H4 (cell line): Measurements from ENCODE around the gene FAM219A. TPM values are rescaled to one million over a fixed set of nuclear protein-coding genes. Genes with fewer than 3 reads are reported as not detected.
A peak's percentile ranks its signal among the peaks of the same experiment; 100 is the strongest.
"Not testable (repeated sequence)": the region's sequence is repeated elsewhere in the genome, so short reads cannot be mapped to it uniquely, and the experiment has no call there.

Experiments
- DNase-seq: peaks from one replicate; pipeline ENCODE4 v3.0.0-alpha.2; 2015; ENCODE audit warnings: low spot score
- total RNA-seq: library from RNA; depleted of rRNA; stranded (reverse); fragments of >200 nt; shearing (Covaris generic); gene quantifications from 2 replicates; pipeline ENCODE4 v1.2.3, GENCODE V29; 2014

Gene FAM219A
- total RNA-seq, 1 experiment from 2014 or later = 17.9 TPM

DNA sequence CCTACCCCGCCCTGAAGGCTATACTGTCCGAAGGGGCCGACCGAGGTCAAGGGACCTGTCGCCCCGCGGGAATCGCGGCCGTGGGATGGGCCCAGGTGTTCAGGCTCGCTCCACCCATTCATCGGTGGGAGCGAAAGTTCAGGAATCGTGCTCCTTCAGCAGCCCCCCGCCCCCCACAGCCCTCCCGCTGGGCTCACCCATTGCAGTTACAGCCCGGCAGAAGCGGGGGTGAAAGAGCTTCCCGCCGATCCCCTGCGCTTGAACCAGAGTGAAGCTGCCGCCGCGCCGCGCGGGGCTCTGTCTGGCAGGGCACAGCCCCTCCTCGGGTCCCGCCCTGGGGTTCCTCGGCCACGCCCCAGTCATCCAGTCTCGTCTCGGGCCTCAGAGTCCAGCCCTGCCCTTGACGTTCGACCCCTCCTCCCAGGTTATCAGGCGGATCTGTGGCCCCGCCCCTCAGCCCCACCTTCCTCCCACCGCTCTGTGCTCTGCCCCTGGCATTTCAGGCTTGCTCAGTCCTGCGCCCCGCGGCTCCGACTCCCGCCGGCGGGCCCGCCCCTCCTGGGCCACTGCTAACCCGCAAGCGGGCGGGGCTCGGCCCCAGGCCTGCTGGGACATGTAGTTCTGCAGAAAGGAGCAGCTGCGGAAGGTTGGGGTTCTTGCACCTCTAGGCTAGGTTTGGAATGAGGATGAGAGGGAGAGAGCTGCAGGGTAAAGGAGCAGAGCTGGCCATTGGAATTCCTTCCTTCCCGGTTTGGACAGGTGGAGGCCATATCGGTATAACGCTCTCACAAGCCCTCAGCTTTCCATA, 81.6 kb downstream of the FAM219A start, which contains the start of gene MYORG:
TSS of gene MYORG (minus strand) at position 303 of the 808 bp plus-strand sequence. CDS start 3,955 bp downstream, outside the sequence.
- DNase-seq = peak; percentile 97

DNA sequence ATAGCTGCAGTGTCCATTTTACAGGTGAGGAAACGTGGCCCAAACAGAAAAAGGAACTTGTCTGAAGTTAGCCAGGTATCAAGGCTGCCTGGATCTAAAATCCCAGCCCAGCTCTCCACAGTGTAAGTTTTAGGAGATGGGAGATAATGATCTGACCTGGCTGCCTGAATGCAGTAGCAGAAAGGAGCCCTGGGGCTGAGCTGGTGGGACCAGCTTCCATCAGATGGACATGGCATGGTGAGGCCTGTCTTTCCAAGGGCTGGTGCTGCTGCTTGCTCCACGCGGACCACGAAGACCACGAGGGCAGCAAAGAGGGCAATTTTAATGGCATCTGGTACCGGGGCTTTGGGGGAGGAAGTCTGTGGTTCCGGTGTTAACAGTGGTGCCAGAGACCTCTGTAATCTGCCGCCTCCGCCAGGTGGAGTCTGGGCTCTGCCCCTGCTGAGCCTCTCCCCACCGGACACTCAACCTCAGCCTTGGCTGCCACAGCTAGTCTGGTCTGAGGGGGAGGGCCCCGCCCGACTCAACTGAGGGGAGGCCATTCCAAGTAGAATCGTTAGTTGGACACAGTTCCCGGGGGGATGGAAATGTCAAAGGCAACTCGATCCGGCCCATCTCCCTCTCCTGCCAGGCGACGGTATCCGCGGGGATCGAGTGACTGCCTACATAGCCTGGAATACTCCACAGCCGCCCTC, 82.3 kb downstream of the FAM219A start:
- peak; percentile 57 for DNase-seq

DNA sequence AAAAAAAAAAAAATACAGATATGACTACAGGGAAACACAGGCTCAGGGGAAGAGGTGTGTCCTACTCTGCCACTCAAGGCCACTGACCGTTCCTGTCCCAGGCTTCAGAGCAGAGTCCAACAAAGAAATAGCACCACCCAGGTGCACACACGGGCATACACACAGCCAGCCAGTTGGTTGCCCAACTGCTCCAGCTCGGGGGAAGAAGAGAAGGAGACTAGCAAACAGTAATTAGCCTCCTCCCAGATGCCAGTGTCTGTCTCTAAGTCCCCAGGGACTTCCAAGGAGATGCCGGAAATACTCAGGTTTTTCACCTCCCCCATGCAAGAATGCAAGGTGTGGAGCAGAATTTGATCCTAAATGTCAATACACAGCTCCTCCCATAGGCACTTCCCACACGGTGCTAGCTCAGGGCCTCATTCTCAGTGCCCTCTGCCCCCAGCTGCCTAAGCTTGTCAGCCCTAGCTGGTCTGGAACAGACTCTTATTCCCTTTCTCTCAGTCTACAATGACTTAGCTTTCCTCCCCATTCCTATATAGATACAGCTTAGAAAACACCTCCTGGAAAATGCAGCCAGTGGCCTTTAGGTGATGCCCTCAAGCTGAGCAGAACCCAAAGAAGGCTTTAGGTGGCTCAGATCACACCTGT, 83.3 kb downstream of the FAM219A start:
- DNase-seq = peak; percentile 9

DNA sequence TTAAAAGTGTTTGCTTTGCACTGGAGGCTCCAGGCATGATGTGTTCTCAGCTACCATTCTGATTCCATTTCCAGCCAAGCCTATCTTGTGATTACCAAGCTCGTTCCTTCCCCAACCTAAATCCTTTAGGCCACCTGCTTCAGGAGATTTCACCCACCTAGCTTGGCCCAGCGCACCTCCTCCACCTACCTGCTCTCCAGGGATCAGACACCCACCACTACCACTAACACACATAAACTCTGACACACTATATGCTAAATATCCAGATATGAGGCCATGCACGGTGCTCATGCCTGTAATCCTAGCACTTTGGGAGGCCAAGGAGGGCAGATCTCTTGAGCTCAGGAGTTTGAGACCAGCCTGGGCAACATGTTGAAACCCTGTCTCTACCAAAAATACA, 84.0 kb downstream of the FAM219A start:
- no peak for DNase-seq

DNA sequence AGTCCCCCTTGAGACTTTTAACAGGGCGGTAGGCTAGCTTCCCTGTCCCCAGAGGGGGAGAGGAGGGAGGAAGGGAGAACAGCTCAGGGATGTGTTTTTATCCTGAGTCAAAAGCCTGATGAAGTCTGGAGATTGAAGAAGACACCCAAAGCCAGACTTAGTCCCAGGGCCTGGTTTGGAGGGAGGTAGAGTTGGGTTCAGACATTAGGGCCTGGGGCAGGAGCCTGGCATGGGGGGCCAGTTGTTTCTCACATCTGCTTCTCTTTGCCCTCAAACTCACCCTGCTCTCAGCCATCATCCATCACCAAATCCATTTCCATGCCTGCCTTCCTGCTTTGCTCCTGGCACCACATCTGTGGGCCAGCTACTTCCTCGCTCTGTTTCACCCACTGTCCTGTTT, 84.6 kb downstream of the FAM219A start:
- DNase-seq = no peak

DNA sequence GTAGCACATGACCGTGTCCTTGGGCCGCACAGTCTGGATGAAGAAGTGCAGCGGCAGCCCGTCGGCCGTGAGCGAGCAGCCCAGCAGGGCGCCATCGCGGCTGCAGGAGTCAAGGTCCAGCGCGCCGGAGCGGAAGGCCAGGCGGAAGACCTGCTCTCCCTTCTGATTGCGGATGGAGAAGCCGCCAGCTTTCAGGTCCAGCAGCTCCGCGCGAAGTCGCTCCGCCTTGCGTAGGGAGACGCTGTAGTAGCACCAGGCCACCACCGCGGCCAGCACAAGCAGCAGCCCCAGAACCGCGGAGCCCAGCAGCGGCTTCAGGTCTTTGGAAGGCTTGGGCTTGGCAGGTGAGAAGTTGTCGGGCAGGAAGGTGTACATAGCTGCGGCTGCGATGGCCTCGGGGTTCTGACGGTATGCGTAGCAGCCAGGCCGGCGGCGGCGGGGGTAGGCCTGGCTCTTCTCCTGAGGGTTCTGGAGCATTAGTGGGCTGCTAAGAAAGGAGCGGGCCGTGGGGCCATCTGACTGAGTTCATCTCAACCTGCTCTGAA, 85.8 kb downstream of the FAM219A start:
- no peak for DNase-seq

DNA sequence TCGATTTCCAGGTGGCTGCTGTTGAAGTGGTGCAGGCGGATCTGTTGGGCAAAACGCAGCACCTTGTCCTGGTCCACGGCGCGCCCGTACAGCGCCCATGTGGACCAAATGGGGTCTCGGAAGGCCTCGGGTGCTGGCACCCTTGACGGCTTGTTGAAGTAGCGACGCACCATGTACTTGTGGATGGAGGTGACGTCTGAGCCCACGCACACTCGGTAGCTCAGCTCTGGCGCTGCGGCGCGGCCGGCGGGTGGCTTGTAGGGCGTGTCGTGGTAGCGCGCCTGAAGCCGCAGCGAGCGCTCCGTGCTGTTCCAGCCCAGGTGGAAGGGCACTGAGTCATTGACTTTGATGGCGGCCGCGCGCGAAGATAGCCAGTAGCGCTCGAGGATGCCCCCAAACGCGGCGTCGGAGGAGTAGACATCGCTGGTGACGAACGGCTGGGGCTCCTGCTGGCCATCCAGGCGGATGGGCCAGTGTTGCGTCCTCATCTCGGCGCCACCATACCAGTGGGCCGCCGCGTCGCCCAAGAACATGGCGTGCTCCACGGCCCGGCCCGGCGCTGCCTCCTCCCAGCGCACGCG, 86.4 kb downstream of the FAM219A start:
- no peak for DNase-seq

DNA sequence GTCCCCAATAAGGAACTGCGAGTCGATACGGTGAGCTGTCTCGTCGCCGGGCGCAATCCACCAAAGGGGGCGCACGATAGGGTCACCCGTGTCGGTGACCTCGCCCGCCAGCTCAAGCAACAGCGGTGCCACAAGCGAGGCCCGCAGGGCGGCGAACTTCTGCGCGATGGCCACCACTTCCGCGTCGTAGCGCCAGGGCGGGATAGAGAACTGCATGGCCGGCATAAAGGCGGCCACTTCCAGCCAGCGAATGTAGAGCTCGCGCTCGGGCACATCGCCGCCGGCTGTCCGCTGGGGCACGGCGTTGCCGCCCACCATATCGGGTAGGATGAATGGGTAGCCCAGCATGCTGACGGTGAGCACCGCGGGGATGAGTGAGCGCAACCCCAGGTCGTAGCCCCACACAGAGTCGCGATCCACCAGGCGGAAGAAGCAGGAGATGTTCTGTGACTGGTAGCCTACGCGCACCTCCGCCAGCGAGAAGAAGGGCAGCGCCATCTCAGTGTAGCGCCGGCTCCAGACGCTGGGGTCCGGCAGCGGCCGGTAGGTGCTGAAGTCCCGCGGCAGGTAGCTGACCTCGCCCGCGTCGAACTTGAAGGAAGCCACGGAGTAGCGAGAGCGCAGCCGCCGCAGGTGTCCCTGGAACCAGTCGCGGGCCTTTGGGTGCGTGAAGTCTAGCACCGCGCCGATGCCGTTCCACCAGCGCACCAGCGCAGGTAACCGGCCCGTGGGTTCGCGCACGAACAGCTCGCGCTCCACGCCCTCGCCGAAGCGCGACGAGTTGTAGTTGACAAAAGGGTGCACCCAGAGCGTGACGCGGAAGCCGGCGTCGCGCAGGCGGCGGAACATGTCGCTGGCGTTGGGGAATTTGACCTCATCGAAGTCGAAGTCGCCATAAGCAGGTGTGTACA, 87.1 kb downstream of the FAM219A start:
- no peak for DNase-seq

DNA sequence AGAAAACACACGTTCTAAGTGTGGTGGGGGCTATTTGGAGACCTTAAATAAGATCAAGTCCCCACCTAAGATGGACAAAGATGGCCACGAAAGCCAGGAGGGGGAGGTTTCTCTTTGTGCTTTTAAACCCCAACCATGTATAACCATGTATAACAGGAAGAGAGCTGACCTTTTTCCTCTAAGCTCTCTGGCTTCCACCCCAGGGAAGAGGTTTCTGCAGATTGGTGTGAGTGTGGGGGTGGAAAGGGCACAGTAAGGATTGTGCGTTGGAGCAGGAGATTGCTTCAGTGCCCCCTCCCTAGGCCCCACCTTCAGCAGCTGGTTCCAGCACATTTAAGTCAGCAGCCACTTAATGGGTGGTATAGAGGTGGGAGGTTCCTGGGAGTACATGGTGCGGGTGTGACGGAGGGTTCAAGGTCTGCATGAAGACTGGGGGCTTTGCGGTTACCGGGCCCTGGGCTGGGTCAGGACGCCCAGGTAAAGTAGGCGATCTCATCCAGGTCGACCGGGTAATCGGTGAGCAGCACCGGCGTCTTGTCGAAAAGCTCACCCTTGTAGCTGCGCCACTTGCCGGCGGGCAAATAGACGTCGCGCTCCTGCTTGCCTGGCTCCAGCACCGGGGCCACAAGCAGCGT, 87.9 kb downstream of the FAM219A start:
- no peak for DNase-seq

DNA sequence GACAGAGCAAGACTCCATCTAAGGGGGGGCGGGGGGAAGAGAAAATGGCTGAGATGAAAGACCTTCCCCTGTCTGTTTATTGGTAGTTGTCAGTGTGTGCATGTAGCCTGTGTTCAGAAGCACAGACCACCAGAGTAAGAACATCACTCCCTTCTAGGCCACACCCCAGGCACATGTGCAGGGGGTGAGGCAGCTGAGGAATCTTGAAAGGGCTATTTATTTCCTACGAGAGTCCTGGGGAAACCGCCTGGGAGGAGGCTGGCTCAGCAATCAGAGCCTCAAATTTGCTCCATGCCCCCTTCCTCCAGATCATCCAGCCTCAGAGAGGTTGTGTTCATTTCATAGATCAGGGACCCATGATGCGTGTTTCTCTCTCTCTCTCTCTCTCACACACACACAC, 88.7 kb downstream of the FAM219A start:
- DNase-seq = no peak

DNA sequence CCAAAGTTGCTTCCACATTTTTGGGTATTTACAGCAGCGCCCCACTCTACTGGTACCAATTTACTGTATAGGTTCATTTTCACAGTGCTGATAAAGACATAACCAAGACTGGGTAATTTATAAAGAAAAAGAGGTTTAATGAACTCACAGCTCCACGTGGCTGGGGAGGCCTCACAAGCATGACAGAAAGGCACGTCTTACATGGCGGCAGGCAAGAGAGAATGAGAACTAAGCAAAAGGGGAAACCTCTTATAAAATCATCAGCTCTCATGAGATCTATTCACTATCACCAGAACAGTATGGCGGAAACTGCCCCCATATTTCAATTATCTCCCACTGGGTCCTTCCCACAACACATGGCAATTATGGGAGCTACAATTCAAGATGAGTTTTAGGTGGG, 89.6 kb downstream of the FAM219A start:
- not testable (repeated sequence) for DNase-seq

DNA sequence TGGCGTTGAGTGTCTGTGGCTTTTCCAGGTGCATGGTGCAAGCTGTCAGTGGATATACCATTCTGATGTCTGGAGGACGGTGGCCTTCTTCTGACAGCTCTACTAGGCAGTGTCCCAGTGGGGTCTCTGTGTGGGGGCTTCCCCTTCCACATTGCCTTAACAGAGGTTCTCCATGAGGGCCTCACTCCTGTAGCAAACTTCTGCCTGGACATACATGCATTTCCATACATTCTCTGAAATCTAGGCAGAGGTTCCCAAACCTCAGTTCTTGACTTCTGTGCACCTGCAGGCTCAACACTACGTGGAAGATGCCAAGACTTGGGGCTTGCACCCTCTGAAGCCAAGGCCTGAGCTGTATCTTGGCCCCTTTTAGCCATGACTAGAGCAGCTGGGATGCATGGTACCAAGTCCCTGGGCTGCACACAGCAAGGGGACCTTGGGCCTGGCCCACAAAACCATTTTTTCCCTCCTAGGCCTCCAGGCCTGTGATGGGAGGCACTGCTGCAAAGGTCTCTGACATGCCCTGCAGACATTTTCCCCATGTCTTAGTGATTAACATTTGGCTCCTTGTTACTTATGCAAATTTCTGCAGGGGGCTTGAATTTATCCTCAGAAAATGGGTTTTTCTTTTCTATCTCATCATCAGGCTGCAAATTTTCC, 90.5 kb downstream of the FAM219A start:
- not testable (repeated sequence) for DNase-seq

DNA sequence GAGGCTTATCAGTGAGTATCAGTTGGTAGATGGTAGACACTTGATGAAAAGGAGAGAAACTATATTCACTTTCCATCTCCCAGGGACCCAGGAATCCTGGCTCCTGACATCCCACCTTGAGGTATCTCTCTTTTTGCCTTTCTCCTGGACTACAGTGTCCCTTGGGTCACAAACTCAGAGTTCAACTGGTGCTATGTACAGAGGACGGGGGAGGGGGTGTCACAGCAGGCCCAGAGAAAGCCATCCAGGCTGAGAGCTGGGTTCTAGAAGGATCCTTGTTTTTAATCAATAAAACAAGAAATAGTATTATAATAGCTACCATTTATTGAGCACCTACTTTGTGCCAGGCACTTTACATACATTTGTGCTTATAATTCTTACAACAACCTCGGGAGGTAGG, 92.0 kb downstream of the FAM219A start:
- no peak for DNase-seq

DNA sequence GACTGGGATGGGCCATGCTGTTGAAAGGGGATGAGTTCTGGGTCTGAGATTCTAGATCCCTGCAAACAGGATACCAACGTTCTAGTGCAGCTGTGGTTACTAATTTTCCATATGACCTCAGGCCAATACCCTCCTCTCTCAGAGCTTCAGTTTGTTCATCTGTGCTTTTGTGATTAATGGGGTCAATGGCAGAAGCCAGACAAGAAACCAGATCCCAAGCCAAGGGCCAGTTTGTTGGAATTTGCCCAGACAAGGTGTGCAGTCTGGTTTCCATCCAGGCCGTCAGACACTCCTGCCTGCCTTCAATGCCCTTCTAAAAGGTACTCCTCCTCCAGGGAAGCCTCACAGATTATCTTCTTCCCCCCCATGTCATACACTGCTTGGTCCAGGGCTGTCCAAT, 93.1 kb downstream of the FAM219A start:
- no peak for DNase-seq

DNA sequence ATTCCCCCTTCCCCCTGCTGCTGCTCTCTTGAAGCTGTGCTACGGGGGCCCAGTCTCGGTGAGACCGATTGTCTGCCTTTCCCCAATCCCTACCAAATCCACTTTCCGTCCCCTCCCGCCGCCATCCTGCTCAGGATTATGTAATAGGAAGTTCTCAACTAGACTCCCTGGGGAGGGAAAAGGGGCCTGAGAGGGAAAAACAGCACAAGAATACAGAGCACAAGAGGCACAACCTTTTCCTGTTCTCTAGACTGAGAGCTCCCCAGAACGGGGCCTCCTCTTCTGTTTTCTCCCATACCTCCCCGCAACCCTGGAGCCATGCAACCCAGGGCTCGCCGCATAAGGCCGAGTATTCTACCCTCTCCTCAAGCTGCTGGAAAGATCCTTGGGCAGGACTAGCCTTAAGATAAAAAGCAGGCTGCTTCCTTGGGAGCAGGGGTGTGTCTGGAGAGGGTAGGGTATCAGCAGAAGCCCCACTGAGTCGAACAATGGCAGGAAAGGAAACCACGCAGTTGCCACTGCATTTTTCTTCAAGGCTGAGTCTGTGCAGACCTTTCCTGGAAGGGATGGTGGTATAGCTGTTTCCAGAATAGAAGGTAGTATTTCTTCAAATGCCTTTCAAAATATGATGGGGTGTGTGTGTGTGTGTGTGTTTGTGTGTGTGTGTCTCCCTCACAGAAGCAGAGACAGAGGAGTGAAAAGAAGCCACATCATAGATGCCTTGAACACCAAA, 94.6 kb downstream of the FAM219A start:
- DNase-seq = no peak

DNA sequence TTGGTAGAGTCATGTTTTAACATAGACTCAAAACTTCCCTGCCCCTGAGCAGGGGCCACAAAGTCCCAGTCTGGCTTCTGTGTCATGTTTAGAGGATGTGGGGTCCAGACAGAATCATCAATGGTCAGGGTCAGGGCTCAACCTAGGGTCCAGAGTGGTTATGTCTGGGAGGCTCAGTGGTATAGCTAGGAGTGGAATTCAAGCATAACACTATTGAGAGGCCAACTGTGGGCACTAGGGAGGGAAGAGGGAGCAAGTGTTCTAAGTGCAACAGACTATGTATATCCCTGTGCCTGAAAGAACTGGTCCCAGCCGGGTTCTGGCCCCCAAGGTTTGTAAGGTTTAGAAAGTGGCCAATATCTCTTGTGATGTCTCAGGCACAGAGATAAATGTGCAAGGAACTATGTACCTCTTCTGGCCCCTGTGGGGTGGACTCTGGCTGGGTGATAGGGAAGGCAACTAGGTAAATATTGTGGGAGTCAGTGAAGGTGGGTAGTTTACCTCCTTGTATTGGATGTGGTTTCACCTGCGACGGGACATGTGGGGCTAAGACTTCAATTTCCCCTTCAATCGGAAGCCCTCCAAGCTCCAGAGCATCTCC, 95.7 kb downstream of the FAM219A start:
- no peak for DNase-seq

DNA sequence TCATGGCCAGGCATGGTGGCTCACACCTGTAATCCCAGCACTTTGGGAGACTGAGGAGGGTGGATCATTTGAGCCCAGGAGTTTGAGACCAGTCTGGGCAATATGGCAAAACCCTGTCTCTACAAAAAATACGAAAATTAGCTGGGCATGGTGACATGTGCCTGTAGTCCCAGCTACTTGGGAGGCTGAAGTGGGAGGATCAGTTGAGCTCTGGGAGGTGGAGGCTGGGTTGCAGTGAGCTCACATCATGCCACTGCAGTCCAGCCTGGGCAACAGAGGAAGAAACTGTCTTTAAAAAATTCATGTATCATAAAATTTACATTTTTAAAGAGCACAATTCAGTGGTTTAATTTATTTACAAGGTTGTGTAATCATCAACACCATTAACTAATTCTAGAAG, 105.4 kb downstream of the FAM219A start:
- DNase-seq = not testable (repeated sequence)

DNA sequence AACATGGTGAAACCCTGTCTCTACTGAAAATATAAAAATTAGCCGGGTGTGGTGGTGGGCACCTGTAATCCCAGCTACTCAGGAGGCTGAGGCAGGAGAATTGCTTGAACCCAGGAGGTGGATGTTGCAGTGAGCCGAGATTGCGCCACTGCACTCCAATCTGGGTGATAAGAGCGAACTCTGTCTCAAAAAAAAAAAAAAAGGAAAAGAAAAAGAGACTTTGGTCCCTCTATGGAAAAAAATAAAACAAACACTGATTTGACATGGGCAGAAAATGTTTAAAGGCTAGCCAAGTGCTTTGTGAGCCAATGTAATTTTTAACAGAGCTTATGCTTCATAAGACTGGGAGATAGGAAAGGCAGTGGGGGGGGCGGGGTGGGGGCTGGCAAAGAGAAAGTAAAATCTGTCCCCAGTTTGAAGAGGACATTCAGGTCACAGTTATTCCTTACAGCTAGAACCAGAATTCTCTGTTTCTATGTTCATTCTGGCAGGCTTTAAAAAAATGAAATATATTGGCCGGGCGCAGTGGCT, 106.2 kb downstream of the FAM219A start:
- not testable (repeated sequence) for DNase-seq
